GM10248 (cell line): ENCODE data around the gene NAA10.
"Not testable (repeated sequence)": the region's sequence is repeated elsewhere in the genome, so short reads cannot be mapped to it uniquely, and the experiment has no call there.

Source experiments
- CTCF ChIA-PET: fragments of 300-600 bp; sonication (Branson Sonifier 250); formaldehyde crosslinking; extraction: SDS; loops from one replicate; lab custom pipeline; 2021; ENCODE audit warnings: antibody characterized with exemption; lab: Yijun Ruan, JAX
- POLR2A ChIA-PET: fragments of 350-650 bp; sonication (Branson Sonifier 250); formaldehyde crosslinking; extraction: SDS; loops from one replicate; lab custom pipeline; 2020; ENCODE audit warnings: antibody characterized with exemption; lab: Yijun Ruan, JAX
- DNase-seq: peaks from one replicate; pipeline ENCODE4 v3.0.0; 2012; ENCODE audit errors: extremely low spot score
- CTCF ChIP-seq: IDR thresholded peaks from 2 replicates; pipeline ENCODE4 v1.5.1; 2012; ENCODE audit warnings: mild to moderate bottlenecking, low read depth; ENCODE audit errors: extremely low read depth, missing control alignments, control extremely low read depth

Gene NAA10

GRCh38 chrX:153934762-153935325 is at the start of gene NAA10:
Gene NAA10, minus strand, starts transcription at chrX:153935037. Its CDS starts 133 bp downstream, at chrX:153934904.
- no peak for TF ChIP-seq CTCF
- CTCF ChIA-PET, result interaction anchor here (2.5 to 2.7 kb wide), 2 partner anchors 10 to 12 kb away, joined by 9 to 17 read pairs; no protein-coding TSS in a partner anchor
- DNase-seq, result peak; percentile 95
- POLR2A ChIA-PET, result no interaction called here

DNA sequence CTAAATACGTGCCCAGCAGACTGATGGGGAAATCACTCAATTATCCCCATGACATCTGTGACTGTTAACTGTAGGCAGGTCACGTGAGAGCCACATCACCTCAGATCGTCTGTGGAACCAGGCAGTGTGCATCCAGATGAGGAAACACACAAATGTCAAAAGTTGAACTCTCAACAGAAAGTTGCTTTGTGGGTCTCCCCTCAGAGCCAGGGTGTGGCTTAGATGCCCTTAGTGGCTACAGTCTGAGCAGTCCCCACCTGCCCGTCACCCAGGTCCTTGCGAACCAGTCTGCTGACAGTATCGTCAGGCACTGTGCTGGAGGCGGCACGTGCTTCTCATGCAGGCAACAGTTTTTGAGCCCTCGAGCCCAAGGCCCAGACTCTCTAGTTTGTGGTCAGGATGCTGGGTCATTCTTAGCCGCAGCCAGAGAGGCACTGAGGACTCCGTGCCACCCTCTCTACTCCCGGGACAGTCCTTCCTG is 48.5 kb upstream of the NAA10 start:
- CTCF ChIA-PET, result no interaction called here
- DNase-seq, result no peak
- POLR2A ChIA-PET, result no interaction called here
- TF ChIP-seq CTCF, result no peak

DNA sequence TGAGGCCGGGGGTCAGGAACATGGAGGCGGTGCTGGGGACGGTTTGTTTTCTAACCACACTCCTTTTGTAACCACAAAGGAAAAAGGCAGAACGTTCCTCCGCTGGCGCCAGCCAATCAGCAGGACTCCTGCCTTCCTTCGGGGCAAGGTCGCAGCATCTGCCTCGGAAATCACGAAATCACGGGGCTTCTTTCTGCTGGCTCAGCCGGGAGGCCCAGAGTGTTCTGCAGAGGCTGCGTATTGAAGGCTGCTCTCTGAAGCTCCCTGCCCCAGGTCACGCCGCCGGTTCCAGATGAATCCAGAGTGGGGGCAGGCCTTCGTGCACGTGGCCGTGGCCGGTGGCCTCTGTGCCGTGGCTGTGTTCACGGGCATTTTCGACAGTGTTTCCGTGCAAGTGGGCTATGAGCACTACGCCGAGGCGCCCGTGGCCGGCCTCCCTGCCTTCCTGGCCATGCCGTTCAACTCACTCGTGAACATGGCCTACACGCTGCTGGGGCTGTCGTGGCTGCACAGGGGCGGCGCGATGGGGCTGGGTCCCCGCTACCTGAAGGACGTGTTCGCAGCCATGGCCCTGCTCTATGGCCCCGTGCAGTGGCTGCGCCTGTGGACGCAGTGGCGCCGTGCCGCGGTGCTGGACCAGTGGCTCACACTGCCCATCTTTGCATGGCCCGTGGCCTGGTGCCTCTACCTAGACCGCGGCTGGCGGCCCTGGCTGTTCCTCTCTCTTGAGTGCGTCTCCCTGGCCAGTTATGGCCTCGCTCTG is 47.1 kb upstream of the NAA10 start:
- ChIA-PET CTCF (interaction anchor here (2.8 kb wide), 1 partner anchor 31 kb away, joined by 10 read pairs; no protein-coding TSS in a partner anchor), POLR2A (no interaction called here)
- TF ChIP-seq CTCF, result no peak
- no peak for DNase-seq

DNA sequence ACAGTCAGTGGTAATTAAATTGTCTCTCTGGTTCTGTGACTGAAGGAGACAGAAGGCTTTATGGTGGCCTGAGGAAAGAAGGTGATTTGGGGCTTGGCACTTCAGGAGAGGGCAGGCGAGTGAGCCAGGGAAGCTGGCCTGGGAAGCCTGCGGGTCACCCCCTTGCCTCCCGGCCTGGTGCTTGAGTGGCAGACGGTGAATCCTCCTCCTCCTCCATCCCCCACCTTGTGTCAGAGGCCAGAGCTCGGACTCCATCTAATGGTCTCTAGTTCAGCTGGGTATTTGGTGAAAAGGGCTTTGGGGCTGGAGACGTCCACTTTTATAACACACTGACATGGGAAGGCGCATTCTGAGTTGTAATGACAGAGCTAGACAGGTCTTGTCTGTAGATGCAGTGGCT is 46.4 kb upstream of the NAA10 start:
- DNase-seq, result no peak

GRCh38 chrX:153980394-153980793 is 45.6 kb upstream of the NAA10 start:
- DNase-seq, POLR2A ChIA-PET: not testable (repeated sequence)
- CTCF ChIA-PET, result interaction anchor here (0.7 to 2.8 kb wide), 2 partner anchors 24 to 33 kb away, joined by 3 to 10 read pairs; no protein-coding TSS in a partner anchor

More for the DNA sequence above, 46.4 kb upstream of the NAA10 start:
- POLR2A ChIA-PET, result no interaction called here
- CTCF ChIA-PET, result interaction anchor here (2.8 kb wide), 1 partner anchor 32 kb away, joined by 10 read pairs; no protein-coding TSS in a partner anchor
- TF ChIP-seq CTCF, result no peak

- TF ChIP-seq CTCF, result no peak
- no peak for DNase-seq
- ChIA-PET POLR2A (no interaction called here), CTCF (interaction anchor here (2.3 kb wide), 1 partner anchor 39 kb away, joined by 8 read pairs; no protein-coding TSS in a partner anchor)
Measured at GRCh38 chrX:153974726-153975286, 40.0 kb upstream of the NAA10 start.
